Kidney (tissue), 14 donors: ENCODE data around the gene GPR27. TPM values are rescaled to one million over a fixed set of nuclear protein-coding genes. Genes with fewer than 3 reads are reported as not detected.
A peak's percentile ranks its signal among the peaks of the same experiment; 100 is the strongest.

Experiments used
- DNase-seq, 5 donors: peaks; one replicate each; pipeline ENCODE4 v3.0.0-alpha.2; 2013 to 2020
- FAIRE-seq: peaks from 2 replicates; lab custom pipeline; 2012; peaks lifted over from hg19 to GRCh38; lab: Jason Lieb, UNC
- H3K27ac ChIP-seq, 2 donors: one replicate each; pipeline ENCODE4 v1.7.0; 2013; ENCODE audit warnings: low read depth in 2 of 2, low read length in 2 of 2, inconsistent platforms in 1 of 2
- H3K27me3 ChIP-seq: one replicate; pipeline ENCODE4 v1.7.1; 2013; ENCODE audit warnings: low read length, inconsistent platforms; ENCODE audit not compliant: control insufficient read depth, insufficient read depth
- H3K36me3 ChIP-seq, 3 donors: one replicate each; pipeline versions ENCODE4 v1.7.0 to v1.7.1; 2013; ENCODE audit warnings: low read length in 3 of 3, control low read depth in 1 of 3, inconsistent platforms in 1 of 3; ENCODE audit not compliant: insufficient read depth in 3 of 3, control insufficient read depth in 2 of 3
- H3K4me1 ChIP-seq, 3 donors: one replicate each; pipeline versions ENCODE4 v1.7.0 to v1.7.1; 2013; ENCODE audit warnings: low read length in 3 of 3, inconsistent platforms in 1 of 3, low read depth in 1 of 3; ENCODE audit not compliant: control insufficient read depth in 2 of 3, insufficient read depth in 2 of 3
- H3K4me3 ChIP-seq, 3 donors: one replicate each; pipeline versions ENCODE4 v1.7.0 to v1.8.1; 2013; ENCODE audit warnings: low read length in 3 of 3, control low read depth in 1 of 3, inconsistent platforms in 1 of 3
- H3K9ac ChIP-seq, 3 donors: one replicate each; pipeline versions ENCODE4 v1.7.0 to v1.7.1; 2013; ENCODE audit warnings: low read length in 3 of 3, control low read depth in 1 of 3, inconsistent platforms in 1 of 3
- H3K9me3 ChIP-seq, 3 donors: one replicate each; pipeline versions ENCODE4 v1.7.0 to v1.7.1; 2013; ENCODE audit warnings: low read length in 3 of 3, control low read depth in 1 of 3, inconsistent platforms in 1 of 3; ENCODE audit not compliant: control insufficient read depth in 2 of 3, insufficient read depth in 1 of 3
- intact Hi-C: fragments of 100-400 bp; cut with DNase I; formaldehyde crosslinking; loops from one replicate; pipeline ENCODE4 v1.11.1; 2022
- polyA plus RNA-seq: library from polyadenylated mRNA; stranded (reverse); fragments of 350-450 nt; fragmentation: Illumina TruSeq; extraction: RNeasy Lipid Tissue Mini Kit (QIAGEN cat#74804); gene quantifications from one replicate; pipeline ENCODE4 v1.2.3, GENCODE V29; 2014; ENCODE audit warnings: low read depth, low replicate concordance; ENCODE audit not compliant: insufficient read depth
- total RNA-seq: library from RNA; stranded (reverse); fragmentation: NEBNext Ultra II Directional; extraction: Animal tissue kit (Norgen Biotek cat#: 25700); gene quantifications from one replicate; pipeline ENCODE4 v1.2.1, GENCODE V29; 2021
- TF ChIP-seq, protein P1 (sequence below): IDR thresholded peaks from 3 replicates; pipeline ENCODE4 v1.5.1; 2012; ENCODE audit warnings: mild to moderate bottlenecking, moderate library complexity, borderline replicate concordance; ENCODE audit not compliant: insufficient read depth; ENCODE audit errors: extremely low read depth
- donor health status: control.
- donor health status: control.
- donor health status: control.
- donor health status: control.
- donor health status: control.
- donor health status: DM: yes; HTN: yes; CAD: no.
- donor health status: Normal renal cell carcinoma (clear cell type).

GPR27 gene
- total and polyA plus RNA-seq, 2 donors from 2014 or later, result 5.5 to 17.9 TPM

GRCh38 chr3:71752831-71753700, 589 bp upstream of the GPR27 start:
- Histone ChIP-seq H3K9me3 (no peaks in the 10 kb centered on the region), H3K27ac (no peak overlapping the region), H3K36me3 (no peaks in the 10 kb centered on the region), H3K4me3 (peak overlapping the region; percentile 31 to 55 (median 41)), H3K9ac (no peak overlapping the region), H3K27me3 (peaks cover 17% of the 10 kb centered on the region), H3K4me1 (peaks cover 0 to 4% (median 0%) of the 10 kb centered on the region in 3 donors)
- intact Hi-C loops, result no loop called here
- TF ChIP-seq, protein P1, sequence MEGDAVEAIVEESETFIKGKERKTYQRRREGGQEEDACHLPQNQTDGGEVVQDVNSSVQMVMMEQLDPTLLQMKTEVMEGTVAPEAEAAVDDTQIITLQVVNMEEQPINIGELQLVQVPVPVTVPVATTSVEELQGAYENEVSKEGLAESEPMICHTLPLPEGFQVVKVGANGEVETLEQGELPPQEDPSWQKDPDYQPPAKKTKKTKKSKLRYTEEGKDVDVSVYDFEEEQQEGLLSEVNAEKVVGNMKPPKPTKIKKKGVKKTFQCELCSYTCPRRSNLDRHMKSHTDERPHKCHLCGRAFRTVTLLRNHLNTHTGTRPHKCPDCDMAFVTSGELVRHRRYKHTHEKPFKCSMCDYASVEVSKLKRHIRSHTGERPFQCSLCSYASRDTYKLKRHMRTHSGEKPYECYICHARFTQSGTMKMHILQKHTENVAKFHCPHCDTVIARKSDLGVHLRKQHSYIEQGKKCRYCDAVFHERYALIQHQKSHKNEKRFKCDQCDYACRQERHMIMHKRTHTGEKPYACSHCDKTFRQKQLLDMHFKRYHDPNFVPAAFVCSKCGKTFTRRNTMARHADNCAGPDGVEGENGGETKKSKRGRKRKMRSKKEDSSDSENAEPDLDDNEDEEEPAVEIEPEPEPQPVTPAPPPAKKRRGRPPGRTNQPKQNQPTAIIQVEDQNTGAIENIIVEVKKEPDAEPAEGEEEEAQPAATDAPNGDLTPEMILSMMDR, result no peak
- FAIRE-seq (no peak), DNase-seq (peak; percentile 37 to 72 (median 52))

DNA sequence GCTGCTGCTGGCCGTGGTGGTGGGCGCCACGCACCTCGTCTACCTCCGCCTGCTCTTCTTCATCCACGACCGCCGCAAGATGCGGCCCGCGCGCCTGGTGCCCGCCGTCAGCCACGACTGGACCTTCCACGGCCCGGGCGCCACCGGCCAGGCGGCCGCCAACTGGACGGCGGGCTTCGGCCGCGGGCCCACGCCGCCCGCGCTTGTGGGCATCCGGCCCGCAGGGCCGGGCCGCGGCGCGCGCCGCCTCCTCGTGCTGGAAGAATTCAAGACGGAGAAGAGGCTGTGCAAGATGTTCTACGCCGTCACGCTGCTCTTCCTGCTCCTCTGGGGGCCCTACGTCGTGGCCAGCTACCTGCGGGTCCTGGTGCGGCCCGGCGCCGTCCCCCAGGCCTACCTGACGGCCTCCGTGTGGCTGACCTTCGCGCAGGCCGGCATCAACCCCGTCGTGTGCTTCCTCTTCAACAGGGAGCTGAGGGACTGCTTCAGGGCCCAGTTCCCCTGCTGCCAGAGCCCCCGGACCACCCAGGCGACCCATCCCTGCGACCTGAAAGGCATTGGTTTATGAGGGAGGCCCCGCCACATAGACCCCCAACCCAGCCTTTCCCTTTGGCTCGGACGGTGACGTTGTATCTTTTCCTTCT, 1.1 kb downstream of the GPR27 start:
- peaks cover 17% of the 10 kb centered on the region for H3K27me3 ChIP-seq
- peak in 3 of 5 donors; percentile 14 to 53 (median 18) for DNase-seq
- no peak overlapping the region for H3K4me3 ChIP-seq
- H3K9ac ChIP-seq, result no peak overlapping the region
- H3K36me3 ChIP-seq, result no peaks in the 10 kb centered on the region
- no peaks in the 10 kb centered on the region for H3K9me3 ChIP-seq
- TF ChIP-seq, protein P1, result no peak
- intact Hi-C loops, result no loop called here
- no peak for FAIRE-seq
- peaks cover 0 to 4% (median 0%) of the 10 kb centered on the region in 3 donors for H3K4me1 ChIP-seq
- H3K27ac ChIP-seq, result no peak overlapping the region

DNA sequence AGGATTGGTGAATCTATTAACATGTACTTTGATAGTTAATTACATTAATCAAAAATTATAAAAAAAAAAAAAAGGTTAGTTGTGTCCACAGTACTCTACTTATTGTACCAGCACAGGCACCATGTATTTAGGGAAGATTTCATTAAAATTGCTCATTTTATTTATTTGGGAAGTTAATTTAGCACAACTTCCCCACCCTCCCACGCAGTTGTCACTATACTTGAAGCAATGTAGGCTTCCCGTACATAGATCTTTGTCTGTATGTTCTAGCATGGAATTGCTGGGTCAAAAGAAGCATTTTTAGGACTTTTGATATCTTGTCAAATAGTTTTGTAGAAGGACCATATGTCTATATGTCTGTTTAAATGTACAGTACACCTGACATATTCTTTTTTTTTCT, 4.4 kb downstream of the GPR27 start:
- FAIRE-seq, result no peak
- peaks cover 12% of the 10 kb centered on the region for H3K27me3 ChIP-seq

More for the DNA sequence above, 4.4 kb downstream of the GPR27 start:
- intact Hi-C loops, result no loop called here
- Histone ChIP-seq H3K4me3 (no peak overlapping the region), H3K9ac (no peak overlapping the region), H3K27ac (no peak overlapping the region), H3K9me3 (no peaks in the 10 kb centered on the region), H3K4me1 (peaks cover 0 to 1% (median 0%) of the 10 kb centered on the region in 3 donors), H3K36me3 (no peaks in the 10 kb centered on the region)
- DNase-seq, result no peak
- TF ChIP-seq, protein P1, result no peak
